NCI-H2227 (cell line): ENCODE measurements around the gene SLC13A3.
A peak's percentile ranks its signal among the peaks of the same experiment; 100 is the strongest.

Source experiments
- DNase-seq: peaks from one replicate; lab custom pipeline; 2025; ENCODE audit not compliant: unreplicated experiment; lab: John Stamatoyannopoulos, UW

The SLC13A3 gene

GRCh38 chr20:46543033-46543432 is 108.2 kb downstream of the SLC13A3 start:
- DNase-seq = no peak

GRCh38 chr20:46541229-46541935 is 109.9 kb downstream of the SLC13A3 start:
- no peak for DNase-seq

- DNase-seq = no peak
These were observed 112.1 kb downstream of the SLC13A3 start for GRCh38 chr20:46539113-46539512.

GRCh38 chr20:46530640-46531039 is 120.6 kb downstream of the SLC13A3 start:
- DNase-seq = no peak

- no peak for DNase-seq
These were observed 127.4 kb downstream of the SLC13A3 start for GRCh38 chr20:46523696-46524328.

GRCh38 chr20:46523108-46523507 is 128.2 kb downstream of the SLC13A3 start:
- DNase-seq = no peak

GRCh38 chr20:46520976-46521579 is 130.2 kb downstream of the SLC13A3 start:
- DNase-seq = peak; percentile 71

GRCh38 chr20:46520540-46520939 is 130.7 kb downstream of the SLC13A3 start:
- no peak for DNase-seq

- DNase-seq = no peak
These were observed 131.7 kb downstream of the SLC13A3 start for GRCh38 chr20:46519471-46520068.

GRCh38 chr20:46512943-46513844 is 138.1 kb downstream of the SLC13A3 start, which contains the start of gene ZNF334:
TSS of gene ZNF334 (minus strand) at chr20:46513559. CDS start at chr20:46512102, 1,457 bp downstream.
- DNase-seq = peak; percentile 92

- no peak for DNase-seq
These were observed 141.7 kb downstream of the SLC13A3 start for GRCh38 chr20:46509523-46509922.
